GM18868 (cell line): ENCODE results near the gene TBL1X.
A peak's percentile ranks its signal among the peaks of the same experiment; 100 is the strongest.

Experiments used
- ATAC-seq: cut with Tn5 transposase; IDR thresholded peaks from one replicate; pipeline ENCODE4 v1.9.1; 2021; ENCODE audit warnings: mild to moderate bottlenecking, moderate library complexity; ENCODE audit not compliant: unreplicated experiment

The TBL1X gene

DNA sequence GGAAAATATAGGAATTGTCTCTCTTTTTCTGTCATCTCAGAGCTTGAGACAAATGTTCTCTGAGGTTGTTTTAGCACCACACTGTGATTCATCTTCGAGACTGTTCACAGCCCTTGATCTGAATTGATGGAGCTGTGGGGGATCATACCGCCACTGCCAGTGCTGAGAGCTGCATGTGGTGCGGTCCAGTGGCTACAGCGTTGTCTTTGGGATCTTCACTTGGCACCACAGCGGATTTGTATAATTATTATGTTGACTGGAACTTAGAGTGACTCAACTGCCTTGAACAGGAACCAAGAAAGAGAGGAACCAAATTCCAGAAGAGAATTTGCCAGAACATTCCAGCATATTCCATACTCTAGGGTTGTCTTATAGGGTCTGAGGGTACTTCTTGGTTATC is 29.1 kb downstream of the TBL1X start:
- ATAC-seq: no peak

DNA sequence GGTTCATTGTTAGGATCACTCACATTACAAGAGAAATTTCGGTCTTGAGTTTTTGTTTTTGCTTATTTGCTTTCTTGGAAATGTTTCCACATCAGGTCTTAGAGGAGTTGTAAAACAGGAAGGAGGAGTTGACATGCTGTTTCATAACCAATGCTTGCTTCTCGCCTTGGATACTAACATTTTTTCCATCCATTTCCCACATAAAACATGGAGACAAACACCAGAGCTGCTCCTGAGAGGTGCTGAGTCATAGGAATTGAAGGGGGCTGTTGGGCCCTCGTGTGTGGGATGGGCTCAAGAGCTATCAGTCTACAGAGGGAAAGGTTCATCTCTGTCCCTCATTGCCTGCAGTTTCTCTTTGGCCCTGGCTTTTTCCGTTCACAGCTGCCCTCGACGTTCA is 29.9 kb downstream of the TBL1X start:
- ATAC-seq: no peak

DNA sequence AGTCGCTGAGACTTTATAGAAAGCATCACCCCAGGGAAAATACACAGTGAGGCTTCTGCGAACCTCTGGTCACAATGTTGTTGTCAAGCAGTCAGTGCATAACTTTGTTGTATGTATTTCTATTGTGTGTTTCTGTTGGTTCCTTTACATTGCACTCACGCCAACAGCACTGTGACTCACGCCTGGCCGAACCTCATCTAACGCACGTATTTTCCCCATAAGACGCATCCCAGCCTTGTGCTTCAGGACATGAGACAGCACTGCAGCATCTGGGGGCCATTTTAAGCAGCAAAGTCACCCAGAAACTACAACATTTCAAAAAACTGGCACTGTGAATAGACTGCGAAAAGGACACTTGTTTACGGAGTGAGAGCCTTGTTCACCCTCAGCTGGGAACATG is 30.6 kb downstream of the TBL1X start:
- no peak for ATAC-seq

DNA sequence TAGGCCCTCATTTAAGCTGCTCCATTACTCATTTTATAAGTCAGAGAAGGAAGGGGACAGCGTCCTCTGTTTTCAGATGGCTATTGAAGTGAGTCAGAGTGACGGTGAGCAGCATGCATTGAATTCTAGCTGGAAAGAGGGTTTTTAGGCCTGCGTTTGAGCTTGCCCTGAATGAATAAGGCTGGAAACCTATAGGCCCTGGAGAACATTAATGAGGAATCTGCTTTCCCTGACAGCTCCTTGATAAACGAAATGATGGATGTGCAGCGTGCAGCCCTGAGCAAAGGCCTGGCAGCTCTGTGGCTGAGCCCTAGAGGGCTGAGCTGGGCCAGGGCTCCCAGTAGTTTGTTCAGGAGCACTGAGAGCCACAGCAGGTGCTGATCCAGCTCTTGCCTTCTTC is 33.4 kb downstream of the TBL1X start:
- no peak for ATAC-seq

DNA sequence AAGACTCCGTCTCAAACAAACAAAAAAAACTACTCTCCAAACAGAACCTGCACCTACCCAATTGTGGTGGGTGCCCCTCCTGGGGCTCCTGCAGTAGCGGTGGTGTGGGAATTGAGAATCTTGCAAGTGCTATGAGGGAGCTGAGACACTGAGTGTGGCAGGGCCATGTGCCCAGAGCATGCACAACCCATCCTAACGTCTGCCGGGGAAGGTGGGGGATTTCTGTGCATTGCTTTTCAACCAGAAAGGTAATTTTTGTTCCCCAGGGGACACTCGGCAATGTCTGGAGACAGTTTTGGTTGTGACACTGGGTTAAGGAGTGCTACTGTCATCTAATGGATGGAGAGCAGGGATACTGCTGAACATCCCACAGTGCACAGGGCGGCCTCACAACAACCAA is 35.7 kb downstream of the TBL1X start:
- peak; percentile 75 for ATAC-seq

DNA sequence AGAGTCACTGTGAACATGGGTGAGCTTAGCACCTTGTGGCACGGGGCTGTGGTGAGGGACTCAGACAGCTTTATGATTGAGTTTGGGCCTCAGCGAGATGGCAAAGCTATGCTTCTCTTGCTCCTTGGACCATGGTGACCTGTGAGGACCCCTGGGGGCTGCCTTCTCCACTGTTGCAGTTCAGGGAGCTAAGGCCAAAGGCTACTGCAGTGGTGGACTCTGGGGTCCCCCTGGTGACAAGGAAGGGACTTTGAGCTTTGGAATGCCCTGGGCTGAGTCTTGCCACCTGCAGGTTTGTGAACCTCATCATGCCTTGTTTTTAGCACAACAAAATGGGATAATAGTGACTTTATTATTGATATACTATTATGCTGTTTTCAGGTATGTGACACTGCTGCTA is 36.5 kb downstream of the TBL1X start:
- ATAC-seq: no peak

DNA sequence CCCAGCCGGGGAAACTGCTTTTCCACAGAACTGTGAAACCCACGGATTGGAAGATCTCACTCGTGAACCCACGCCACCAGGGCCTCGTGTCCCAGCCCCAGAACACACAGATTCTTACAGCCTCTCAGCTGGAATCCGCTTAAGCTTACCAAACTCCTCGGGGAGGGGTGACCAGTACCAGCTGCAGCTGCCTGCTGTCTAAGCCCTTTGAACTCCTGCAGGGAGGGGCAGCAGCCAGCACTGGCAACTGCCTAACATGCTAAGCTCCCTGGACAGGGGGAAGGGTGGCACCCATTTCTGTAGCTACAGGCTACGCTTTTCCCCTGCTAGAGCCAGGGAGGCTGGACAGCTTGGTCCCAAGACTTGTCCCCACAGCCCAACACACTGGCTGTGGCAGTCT is 38.4 kb downstream of the TBL1X start:
- no peak for ATAC-seq

DNA sequence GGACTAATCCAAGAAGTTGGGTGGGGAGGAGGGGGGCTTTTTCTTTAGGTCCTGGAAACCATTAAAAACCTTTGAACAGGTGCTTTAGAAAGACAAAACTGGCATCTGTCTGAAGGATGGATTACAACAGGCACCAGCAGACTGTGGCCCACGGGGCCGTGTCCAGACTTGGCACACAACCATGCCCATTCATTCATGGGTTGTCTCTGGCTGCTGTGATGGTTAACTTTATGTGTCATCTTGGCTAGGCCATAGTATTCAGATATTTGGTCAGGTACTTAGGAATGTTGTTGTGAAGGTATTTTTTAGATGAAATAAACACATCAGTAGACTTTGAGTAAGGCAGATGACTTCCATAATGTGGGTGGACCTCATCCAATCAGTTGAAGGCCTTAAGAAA is 45.5 kb downstream of the TBL1X start:
- no peak for ATAC-seq

DNA sequence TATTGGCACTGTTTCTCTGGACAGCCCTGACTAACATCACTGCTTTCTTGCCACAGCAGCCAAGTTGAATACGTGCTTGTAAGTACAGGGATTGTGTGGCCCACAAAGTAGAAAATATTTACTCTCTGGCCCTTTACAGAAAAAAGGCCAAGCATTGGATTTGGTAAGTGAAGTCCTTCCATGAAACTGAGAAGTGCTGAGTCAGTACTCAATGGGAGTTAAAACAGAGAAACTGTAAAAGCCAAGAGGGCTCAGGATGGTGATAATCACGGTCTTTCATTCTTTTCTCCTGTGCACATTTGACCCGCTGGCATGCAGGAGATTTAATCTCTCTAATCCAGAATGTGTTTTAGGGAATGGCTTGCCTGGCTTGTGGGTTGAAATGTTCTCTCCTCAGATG is 46.1 kb downstream of the TBL1X start:
- ATAC-seq: no peak

DNA sequence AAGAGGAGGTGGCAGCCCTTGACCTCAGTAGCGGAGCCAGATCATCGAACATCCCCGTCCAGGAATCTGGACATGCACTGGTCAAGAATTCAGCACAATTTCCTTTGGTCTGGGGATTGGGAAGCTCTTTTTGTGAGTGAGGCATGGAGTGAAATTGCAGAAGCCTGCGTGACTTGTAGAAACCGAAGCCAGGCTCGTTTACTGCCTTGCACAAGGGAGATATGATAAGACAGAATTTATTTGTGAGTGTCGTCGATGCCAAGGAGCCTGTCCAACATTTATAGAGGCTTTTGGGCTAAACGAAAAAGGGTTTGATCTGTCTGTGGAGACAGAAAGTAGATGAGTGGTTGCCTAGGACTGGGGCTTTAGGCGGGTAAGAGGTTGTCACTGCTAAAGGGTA is 50.6 kb downstream of the TBL1X start:
- ATAC-seq: no peak

DNA sequence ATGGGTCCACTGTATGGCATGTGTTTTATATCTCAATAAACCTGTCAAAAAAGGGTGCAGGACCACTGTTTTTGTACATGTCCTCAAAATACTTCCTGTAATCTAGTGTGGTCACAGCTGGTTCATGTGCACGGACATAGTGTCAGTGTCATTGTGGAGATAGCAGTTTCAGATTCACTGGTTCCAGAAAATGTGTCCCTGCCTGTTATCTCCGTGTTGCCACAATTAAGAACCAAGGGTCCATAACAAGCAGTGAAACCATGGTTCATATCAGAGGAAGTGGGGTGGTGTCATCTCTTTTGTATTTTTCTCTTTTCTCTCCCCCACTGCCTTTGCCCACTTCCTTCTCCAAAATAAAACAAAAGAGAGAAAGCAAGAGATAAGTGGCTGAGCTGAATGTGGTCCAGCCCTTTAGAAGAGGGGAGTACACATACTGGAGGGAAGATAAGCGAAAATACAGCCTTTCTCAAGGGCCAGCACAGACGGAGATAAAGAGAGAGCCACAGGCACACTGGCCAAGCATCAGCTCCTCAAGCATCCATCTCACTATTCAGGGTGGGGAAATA is 51.2 kb downstream of the TBL1X start:
- ATAC-seq: peak; percentile 77

DNA sequence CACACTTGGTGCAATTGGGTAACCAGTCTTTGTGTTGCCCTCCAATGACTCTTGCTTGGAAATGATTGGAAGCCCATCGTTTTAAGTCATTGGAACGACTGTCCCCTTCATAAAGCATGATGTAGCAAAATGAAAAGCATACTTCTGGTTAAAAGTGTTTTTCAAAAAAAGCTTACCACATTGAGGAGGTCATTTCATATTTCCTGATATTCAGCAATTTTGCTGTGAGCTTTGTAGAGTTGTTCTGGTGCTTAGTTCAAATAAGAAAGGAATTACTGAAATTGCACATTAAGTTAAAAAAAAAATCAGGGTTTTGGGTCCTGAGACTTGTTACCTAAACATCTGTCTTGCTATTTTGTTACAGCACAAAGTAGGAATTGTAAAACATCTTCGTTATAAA is 51.8 kb downstream of the TBL1X start:
- no peak for ATAC-seq

DNA sequence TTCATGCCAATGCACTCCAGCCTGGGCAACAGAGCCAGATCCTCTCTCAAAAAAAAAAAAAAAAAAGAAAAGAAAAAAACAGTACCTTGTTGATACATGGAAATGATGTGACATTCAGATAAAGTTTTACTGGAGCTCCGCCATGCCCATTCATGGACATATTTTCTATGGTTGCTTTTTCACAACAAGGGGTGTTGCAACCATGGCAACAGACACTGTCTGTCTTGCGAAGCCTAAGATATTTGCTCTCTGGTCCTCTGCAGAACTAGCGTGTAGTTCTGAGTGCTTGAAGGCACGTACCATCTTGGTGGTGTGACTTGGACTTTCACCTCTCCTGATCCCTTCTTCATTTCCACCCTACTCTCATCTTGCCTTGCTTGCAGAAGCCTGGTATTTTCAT is 53.2 kb downstream of the TBL1X start:
- no peak for ATAC-seq

DNA sequence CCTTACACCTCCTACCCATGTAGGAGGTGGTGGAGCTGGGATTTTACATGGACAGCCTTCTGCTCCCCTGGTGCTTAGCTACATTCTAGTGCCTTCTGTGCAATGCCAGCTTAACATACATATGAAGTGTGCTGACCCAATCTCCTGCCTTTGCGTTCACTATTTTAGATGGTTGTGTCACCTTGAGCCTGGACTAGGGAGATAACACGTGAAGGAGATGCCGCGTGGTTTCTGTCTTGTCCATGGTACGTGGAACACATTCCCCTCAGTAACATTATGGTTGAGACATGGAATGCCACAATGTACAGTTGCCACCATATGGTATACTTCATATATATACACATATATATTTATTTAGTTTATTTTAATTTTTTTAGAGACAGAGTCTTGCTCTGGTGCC is 54.0 kb downstream of the TBL1X start:
- no peak for ATAC-seq

DNA sequence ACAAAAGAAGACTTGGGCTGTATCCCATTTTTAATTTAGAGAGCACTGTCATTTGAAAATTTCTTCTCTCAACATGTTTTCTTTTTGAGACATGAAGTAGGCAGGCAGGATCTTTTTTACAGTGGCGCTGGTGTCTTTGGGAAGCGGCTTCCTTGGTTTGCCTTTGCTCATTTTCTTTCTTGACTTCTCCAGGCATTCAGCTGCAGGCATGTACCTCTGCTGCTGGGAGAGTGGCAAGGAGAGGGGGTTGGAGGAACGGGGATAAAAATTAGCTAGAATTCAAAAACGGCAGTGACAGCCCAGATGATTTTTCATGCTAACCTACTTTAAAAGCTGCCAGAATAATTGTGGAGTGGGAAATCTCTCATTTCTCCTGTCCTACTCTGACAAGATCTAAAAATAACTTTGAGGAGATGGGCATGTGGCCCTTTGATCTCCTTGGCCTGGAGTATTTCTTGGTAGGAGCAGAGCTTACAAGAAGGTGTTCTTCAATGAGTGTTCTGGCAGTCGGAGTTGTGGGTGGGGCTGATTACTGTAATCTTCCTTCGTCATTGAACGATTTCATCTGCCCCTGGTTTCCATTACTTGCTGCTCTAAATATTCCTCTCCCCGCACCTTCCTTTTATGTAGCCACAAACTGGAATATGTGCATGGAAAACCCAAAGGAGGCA is 54.8 kb downstream of the TBL1X start:
- ATAC-seq: no peak

DNA sequence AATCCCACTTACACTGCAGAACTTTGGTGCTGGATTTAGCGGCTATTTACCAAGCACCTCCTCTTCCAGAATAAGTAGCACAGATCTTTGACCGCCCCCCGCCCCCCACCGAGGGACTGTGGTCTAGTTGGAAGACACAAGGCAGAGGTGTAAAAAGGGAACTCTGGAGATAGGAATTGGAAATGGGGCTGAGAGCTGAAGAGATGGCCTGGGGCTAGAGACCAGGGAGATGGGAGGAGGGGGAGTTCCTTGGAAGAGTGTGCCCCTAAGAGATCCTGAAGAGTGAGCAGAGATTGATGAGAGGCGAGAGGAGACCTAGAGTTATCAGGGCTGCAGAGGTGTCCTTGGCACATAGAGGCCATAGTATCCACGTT is 55.3 kb downstream of the TBL1X start:
- no peak for ATAC-seq

DNA sequence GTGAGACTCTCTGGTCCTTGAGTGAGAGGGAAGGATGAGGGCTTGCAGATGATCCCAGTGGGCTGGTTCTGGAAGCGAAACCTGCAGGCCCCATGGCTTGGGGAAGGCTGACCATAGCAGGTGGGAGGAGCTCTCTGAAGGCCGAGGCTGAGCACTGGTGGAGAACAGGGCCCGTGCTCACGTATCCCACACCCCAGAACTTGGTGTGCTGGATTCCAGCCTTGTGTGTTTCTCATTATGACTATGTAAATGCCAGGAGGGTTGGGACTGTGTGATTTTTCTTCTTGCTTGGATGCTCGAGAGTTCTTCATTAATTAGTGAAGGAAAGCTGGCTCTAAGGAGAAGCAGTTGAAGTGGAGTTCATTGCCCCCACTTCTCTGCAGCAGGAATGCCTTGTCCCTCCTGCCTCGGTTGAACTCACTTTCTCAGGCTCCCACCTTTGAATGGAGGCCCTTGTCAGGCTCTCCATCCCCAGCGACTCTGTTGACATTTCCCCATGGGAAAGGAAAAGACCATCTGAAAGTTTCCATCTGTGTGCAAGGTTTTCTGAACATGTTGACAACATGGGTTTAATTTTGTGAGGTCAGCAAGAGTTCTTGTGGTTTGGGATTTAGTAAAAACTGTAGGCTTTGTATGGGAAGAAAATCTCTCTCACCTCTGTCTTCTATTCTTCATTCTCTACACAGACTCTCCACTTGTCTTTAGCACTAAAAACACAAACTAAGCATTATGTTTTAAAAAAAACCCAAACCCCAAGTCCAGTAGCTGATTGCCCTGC is 57.7 kb downstream of the TBL1X start:
- no peak for ATAC-seq

DNA sequence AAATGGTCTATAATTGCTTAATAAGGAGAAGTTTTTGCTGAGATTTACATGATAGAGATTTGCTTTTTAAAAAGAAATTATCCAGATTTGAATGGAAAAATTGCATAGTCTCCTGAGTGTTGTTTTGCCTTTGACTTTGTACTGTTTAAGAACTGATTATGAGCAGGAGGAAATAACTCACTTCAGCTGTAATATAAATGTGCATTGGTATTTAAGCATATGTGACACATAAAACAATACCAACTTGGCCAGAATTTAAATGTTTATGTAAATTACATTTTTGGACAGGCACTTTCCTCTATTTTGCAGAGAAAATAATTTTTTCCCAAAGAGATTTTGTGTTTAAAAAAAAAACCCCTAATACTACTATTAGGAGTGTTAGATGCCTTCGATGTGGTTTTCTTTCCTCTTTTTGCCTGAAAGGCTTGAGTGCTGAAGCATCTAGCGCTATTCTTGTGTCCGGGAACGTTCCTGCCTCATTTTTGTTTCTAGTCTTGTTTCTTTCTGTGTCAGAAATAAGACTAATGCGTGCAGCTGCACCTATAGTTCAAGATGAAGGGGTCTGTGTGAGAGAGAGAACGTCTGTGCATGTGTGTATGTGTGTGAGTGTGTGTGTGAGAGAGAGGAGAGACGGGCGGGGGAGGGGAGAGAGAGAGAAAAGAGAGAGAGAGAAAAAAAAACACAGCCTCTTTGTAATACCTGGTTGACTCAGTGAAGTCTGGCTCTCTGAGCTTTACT is 60.8 kb downstream of the TBL1X start:
- peak; percentile 45 for ATAC-seq

DNA sequence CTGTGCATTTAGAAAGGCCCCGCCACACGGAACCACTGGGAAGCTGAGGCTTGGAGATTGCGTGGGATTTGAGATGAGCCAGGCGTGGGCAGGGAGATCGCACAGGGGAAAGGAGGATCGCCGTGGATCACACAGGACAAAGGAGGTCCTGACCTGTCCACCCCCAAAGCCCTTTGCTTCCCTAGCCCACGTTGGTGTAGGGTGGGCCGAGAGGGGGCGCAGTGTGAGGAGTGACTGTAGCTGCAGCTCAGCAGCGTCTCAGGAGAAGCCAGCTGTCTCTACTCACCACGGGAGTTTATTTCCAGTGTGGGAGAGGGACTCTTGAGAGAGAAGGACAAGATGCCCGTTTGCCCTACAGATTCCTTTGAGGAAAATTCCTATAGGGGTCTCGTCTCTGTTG is 62.1 kb downstream of the TBL1X start:
- ATAC-seq: no peak

DNA sequence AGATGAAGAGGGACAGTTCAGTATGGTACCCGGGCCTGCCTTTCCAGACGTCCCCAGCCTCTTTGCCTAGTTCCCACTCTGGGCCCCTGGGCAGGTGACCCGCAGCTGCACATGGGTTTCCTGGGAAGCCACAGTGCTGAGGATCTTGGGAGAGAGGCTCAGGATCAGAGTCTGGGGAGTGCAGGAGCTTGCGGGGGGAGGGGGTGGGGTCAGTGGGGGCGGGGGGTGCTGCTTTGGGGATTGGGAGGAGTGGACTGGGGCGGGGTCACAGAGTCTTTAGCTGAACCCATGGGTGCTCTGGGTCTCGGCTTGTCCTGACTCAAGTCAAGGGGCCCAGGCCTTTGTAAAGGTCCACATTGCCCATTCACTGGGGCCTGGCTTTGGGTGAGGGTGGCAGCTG is 63.6 kb downstream of the TBL1X start:
- no peak for ATAC-seq

DNA sequence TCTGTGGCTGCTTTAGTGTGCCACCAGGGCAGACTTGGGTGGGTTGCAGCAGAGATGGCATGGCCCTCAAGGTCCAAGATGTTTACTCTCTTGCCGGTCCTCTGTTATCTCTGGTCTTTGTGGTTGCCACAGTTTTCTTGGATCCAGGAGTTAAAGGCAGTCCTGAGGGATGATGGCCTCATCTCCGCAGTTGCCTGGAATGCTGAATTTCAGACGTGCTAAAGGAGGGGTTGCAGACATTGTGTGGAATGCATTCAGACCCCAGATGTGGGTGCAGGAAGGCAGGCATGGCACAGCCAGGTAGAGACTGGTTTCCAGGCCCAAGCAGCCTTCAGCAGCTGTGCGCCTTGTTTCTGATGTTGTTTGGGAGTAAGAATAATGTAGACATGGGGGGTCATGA is 64.4 kb downstream of the TBL1X start:
- ATAC-seq: no peak

DNA sequence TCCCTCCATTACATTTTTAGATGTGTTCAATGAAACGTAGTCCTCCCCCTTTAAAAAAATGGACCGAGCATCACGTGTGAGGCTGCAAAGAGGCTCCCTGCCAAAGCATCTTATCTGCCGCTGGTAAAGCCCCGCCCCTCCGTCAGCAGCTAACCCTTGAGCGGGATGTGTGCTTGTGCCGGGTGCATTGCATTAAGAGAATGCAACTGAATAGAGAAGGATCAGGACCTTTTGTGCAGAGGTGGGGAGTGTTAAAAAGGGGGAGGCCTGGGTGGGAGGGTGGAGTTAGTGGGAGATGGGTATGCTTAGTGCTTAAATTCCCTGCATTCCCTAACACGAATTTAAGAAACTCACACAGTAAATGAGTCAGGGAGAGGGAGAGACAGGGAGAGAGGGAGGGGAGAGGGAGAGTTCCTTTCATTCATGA is 66.0 kb downstream of the TBL1X start:
- ATAC-seq: peak; percentile 91
